GM10266 (cell line): ENCODE data around the gene PDCD4.

Experiments
- DNase-seq: peaks from one replicate; pipeline ENCODE4 v3.0.0; 2012; ENCODE audit errors: extremely low spot score
- CTCF ChIP-seq: IDR thresholded peaks from 2 replicates; pipeline ENCODE4 v1.5.1; 2012; ENCODE audit warnings: mild to moderate bottlenecking, low read depth; ENCODE audit not compliant: control insufficient read depth, insufficient read depth; ENCODE audit errors: missing control alignments

Gene PDCD4

GRCh38 chr10:110858297-110858934 is 13.3 kb upstream of the PDCD4 start:
- no peak for TF ChIP-seq CTCF
- DNase-seq, result no peak

GRCh38 chr10:110859206-110859972 is 12.3 kb upstream of the PDCD4 start:
- TF ChIP-seq CTCF, result no peak
- DNase-seq, result no peak

- TF ChIP-seq CTCF, result no peak
- DNase-seq, result no peak
Observed at GRCh38 chr10:110859973-110860376, 11.8 kb upstream of the PDCD4 start.

- TF ChIP-seq CTCF, result no peak
- no peak for DNase-seq
Observed at GRCh38 chr10:110860576-110861241, 11.0 kb upstream of the PDCD4 start.

GRCh38 chr10:110861476-110861875 is 10.3 kb upstream of the PDCD4 start:
- DNase-seq, result no peak

GRCh38 chr10:110861930-110862649 is 9.6 kb upstream of the PDCD4 start:
- TF ChIP-seq CTCF, result no peak
- DNase-seq, result no peak

More at GRCh38 chr10:110861476-110861875, 10.3 kb upstream of the PDCD4 start:
- TF ChIP-seq CTCF, result no peak
